Lower leg skin (tissue), 4 donors: Measurements from ENCODE around the gene SLC29A3. TPM values are rescaled to one million over a fixed set of nuclear protein-coding genes. Genes with fewer than 3 reads are reported as not detected.

Experiments used
- DNase-seq, 2 donors: peaks; one replicate each; pipeline ENCODE4 v3.0.0-alpha.2; 2019; ENCODE audit warnings: low spot score in 2 of 2
- H3K4me3 ChIP-seq: fragments of 200-600 bp; sonication (generic); 2 replicates; pipeline ENCODE4 v1.5.1; 2017; ENCODE audit warnings: mild to moderate bottlenecking, low read depth; ENCODE audit not compliant: poor library complexity, severe bottlenecking
- POLR2A ChIP-seq, 2 donors: fragments of 450-650 bp; IDR thresholded peaks; one replicate each; pipeline ENCODE4 v1.6.1; 2016 to 2017; ENCODE audit warnings: antibody characterized with exemption in 2 of 2, mild to moderate bottlenecking in 1 of 2, moderate library complexity in 1 of 2
- WGBS, 2 donors: methylation state at CpG; one replicate each; pipeline ENCODE4 v1.1.5; 2018; 5-methylcytosine and 5-hydroxymethylcytosine counted together
- intact Hi-C: fragments of 100-400 bp; cut with DNase I; formaldehyde crosslinking; loops from one replicate; pipeline ENCODE4 v1.15.0; 2023; ENCODE audit warnings: low total_unique reads
- total RNA-seq, 4 donors: library from RNA; depleted of rRNA; stranded (reverse); fragments of >200 nt; gene quantifications; one replicate each; pipeline ENCODE4 v1.1.0, GENCODE V29; 2016
- TF ChIP-seq, protein P1 (sequence below), 3 donors: fragments of 450-650 bp; IDR thresholded peaks; one replicate each; pipeline ENCODE4 v1.5.1; 2016; ENCODE audit warnings: antibody characterized with exemption in 3 of 3, mild to moderate bottlenecking in 3 of 3, moderate library complexity in 2 of 3

The SLC29A3 gene
- total RNA-seq, 4 donors from 2014 or later = 1.1 to 5.7 (median 2.6) TPM

DNA sequence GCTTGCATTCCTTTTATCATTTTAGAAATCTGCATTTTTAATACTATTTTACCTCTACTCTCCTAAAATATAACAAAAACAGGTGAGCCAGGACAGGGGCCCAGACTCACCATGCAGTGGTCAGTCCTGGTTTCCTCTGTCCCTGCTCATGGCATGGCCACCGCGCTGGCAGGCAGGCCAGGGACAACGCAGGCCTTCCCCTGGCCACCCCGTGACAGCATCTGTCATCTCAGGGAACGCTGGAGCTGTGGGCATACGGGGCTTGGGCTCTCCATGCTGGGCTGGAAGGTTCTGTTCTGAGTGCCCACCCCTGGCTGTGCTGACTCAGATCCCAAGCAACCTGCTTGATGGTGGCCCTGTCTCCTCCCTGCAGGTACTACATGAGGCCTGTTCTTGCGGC lies 42.5 kb downstream of the SLC29A3 start:
- intact Hi-C loops = no loop called here
- no peak overlapping the region for H3K4me3 ChIP-seq
- no peak for TF ChIP-seq POLR2A (IDR thresholded peaks at IDR 0.05)
- TF ChIP-seq, protein P1, sequence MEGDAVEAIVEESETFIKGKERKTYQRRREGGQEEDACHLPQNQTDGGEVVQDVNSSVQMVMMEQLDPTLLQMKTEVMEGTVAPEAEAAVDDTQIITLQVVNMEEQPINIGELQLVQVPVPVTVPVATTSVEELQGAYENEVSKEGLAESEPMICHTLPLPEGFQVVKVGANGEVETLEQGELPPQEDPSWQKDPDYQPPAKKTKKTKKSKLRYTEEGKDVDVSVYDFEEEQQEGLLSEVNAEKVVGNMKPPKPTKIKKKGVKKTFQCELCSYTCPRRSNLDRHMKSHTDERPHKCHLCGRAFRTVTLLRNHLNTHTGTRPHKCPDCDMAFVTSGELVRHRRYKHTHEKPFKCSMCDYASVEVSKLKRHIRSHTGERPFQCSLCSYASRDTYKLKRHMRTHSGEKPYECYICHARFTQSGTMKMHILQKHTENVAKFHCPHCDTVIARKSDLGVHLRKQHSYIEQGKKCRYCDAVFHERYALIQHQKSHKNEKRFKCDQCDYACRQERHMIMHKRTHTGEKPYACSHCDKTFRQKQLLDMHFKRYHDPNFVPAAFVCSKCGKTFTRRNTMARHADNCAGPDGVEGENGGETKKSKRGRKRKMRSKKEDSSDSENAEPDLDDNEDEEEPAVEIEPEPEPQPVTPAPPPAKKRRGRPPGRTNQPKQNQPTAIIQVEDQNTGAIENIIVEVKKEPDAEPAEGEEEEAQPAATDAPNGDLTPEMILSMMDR (IDR thresholded peaks at IDR 0.05) = no peak
- no peak for DNase-seq
- 95% methylated on average over 7 of the region's 7 CpGs for WGBS, 2 donors

DNA sequence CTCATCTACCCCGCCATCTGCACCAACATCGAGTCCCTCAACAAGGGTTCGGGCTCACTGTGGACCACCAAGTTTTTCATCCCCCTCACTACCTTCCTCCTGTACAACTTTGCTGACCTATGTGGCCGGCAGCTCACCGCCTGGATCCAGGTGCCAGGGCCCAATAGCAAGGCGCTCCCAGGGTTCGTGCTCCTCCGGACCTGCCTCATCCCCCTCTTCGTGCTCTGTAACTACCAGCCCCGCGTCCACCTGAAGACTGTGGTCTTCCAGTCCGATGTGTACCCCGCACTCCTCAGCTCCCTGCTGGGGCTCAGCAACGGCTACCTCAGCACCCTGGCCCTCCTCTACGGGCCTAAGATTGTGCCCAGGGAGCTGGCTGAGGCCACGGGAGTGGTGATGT lies 43.1 kb downstream of the SLC29A3 start:
- TF ChIP-seq, protein P1 (IDR thresholded peaks at IDR 0.05) = no peak
- TF ChIP-seq POLR2A (IDR thresholded peaks at IDR 0.05) = no peak
- WGBS, 2 donors = 95 to 96% methylated on average over 16 of the region's 16 CpGs

DNA sequence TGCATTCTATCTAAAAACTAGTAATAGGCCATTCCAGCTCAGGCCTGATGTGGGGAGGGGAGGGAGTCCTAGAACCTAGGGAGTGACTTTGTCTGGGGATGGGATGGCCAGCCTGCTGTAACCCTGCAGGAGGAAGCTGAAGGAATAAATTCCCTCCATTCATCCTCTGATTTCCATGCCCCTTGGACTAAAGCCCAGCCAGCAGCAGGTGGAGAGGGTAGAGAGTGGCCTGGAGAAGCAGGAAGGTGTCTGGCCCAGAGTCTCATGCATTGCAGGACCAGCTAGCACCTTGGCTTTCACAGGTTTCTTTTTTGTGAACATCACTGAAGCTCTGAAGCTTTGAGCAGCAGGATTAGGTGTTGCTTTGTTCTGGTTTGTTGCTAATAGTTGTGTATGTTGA lies 44.9 kb downstream of the SLC29A3 start:
- no peak overlapping the region for H3K4me3 ChIP-seq
- no peak for DNase-seq
- intact Hi-C loops = no loop called here
- TF ChIP-seq, protein P1 (IDR thresholded peaks at IDR 0.05) = no peak
- TF ChIP-seq POLR2A (IDR thresholded peaks at IDR 0.05) = no peak

More for the DNA sequence above, 43.1 kb downstream of the SLC29A3 start:
- intact Hi-C loops = no loop called here
- no peak for DNase-seq
- no peak overlapping the region for H3K4me3 ChIP-seq

DNA sequence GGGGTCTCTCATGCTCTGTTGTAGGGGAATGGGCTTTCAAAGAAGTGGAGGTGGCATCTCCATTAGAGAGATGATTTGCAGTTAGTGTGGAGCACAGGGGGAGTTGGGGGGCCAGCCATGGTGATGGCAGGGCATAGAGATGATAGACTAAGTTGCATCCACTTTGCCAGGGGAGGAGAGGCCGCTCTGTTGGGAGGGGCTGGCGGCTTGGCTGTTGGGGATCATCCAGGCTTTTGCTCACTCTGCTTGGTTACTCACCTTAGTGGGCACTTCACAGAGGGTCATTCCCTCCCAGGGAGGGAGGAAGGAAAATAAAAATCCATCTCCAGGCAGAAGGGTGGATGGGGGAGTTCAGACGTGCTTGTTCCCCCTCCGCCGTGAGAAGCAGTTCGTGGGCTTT lies 46.3 kb downstream of the SLC29A3 start:
- DNase-seq = no peak
- TF ChIP-seq POLR2A (IDR thresholded peaks at IDR 0.05) = no peak
- TF ChIP-seq, protein P1 (IDR thresholded peaks at IDR 0.05) = no peak
- WGBS, 2 donors = 88 to 98% methylated on average over 6 of the region's 6 CpGs
- intact Hi-C loops = no loop called here
- no peak overlapping the region for H3K4me3 ChIP-seq

DNA sequence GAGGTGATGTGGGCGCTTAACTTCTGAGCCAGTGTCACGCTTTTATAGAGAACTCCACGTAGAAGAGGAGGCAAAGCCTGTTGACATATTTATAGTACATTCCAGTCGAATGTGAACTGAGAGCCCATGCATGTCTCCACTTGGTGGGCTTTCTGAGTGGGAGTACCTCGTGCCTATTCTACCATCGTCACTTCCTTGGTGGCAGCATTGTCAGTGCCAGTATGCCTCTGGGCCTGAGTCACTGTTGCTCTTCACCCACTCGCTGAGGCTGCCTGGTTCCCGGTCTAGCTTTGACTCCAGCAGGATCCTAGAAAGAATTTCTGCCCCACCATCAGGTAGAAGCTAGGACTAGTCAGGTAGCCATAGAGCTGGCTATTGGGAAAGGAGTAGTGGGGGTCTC lies 47.6 kb downstream of the SLC29A3 start:
- intact Hi-C loops = no loop called here
- TF ChIP-seq, protein P1 (IDR thresholded peaks at IDR 0.05) = no peak
- TF ChIP-seq POLR2A (IDR thresholded peaks at IDR 0.05) = no peak
- DNase-seq = no peak
- WGBS, 2 donors = 75 to 77% methylated on average over 8 of the region's 8 CpGs
- H3K4me3 ChIP-seq = no peak overlapping the region

DNA sequence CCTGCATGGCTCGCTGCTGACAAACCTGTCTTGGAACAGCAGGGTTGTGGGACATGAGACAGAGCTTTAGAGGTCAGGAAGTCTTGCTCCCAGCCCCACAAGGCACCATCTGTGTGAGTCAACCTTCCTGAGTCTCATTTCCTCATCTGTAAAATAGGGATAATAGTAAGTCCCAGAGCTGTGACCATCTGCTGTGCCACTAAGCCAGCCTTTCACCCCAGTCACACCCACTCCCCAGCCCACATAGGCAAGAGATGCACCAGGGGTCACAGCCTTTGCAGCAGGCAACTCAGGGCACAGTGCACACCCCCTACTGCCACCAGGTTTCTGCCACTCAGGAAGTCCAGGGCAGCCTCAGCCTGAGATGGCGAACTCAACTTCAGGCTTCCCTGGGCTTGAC lies 48.2 kb downstream of the SLC29A3 start:
- WGBS, 2 donors = 80 to 81% methylated on average over 2 of the region's 2 CpGs
- DNase-seq = no peak
- intact Hi-C loops = no loop called here
- TF ChIP-seq POLR2A (IDR thresholded peaks at IDR 0.05) = no peak
- H3K4me3 ChIP-seq = no peak overlapping the region
